Measurements from ENCODE around the gene TPGS1.
A peak's percentile ranks its signal among the peaks of the same experiment; 100 is the strongest.

TPGS1 gene

GRCh38 chr19:506404-507285, 652 bp upstream of the TPGS1 start:
- Histone ChIP-seq H3K9me3 (ENCODE audit: control insufficient read depth, low read length) (no peaks in the 10 kb centered on the region), H3K9ac (ENCODE audit: low read length) (peak overlapping the region; percentile 77), H3K36me3 (ENCODE audit: control insufficient read depth, insufficient read depth, low read length) (no peaks in the 10 kb centered on the region), H3K4me3 (ENCODE audit: low read length) (peak overlapping the region; percentile 60), H3K27me3 (ENCODE audit: control insufficient read depth, insufficient read depth, low read length) (no peaks in the 10 kb centered on the region), H3K4me1 (ENCODE audit: control insufficient read depth, insufficient read depth, low read length) (peaks cover 25% of the 10 kb centered on the region)

- Histone ChIP-seq H3K27me3 (ENCODE audit: control insufficient read depth, insufficient read depth, low read length) (peaks cover 4% of the 10 kb centered on the region), H3K9ac (ENCODE audit: low read length) (peak overlapping the region; percentile 77), H3K36me3 (ENCODE audit: control insufficient read depth, insufficient read depth, low read length) (no peaks in the 10 kb centered on the region), H3K4me1 (ENCODE audit: control insufficient read depth, insufficient read depth, low read length) (peaks cover 25% of the 10 kb centered on the region), H3K4me3 (ENCODE audit: low read length) (peak overlapping the region; percentile 60), H3K9me3 (ENCODE audit: control insufficient read depth, low read length) (no peaks in the 10 kb centered on the region)
Observed at GRCh38 chr19:508204-509150, 1.2 kb downstream of the TPGS1 start.

- no peak overlapping the region for H3K4me3 ChIP-seq (ENCODE audit: low read length)
- peaks cover 25% of the 10 kb centered on the region for H3K4me1 ChIP-seq (ENCODE audit: control insufficient read depth, insufficient read depth, low read length)
- H3K27me3 ChIP-seq (ENCODE audit: control insufficient read depth, insufficient read depth, low read length), result peaks cover 6% of the 10 kb centered on the region
- H3K9me3 ChIP-seq (ENCODE audit: control insufficient read depth, low read length), result no peaks in the 10 kb centered on the region
- H3K36me3 ChIP-seq (ENCODE audit: control insufficient read depth, insufficient read depth, low read length), result peaks cover 4% of the 10 kb centered on the region
- no peak overlapping the region for H3K9ac ChIP-seq (ENCODE audit: low read length)
Observed at GRCh38 chr19:510606-511100, 3.4 kb downstream of the TPGS1 start.

GRCh38 chr19:511101-511851, 4.0 kb downstream of the TPGS1 start:
- Histone ChIP-seq H3K9me3 (ENCODE audit: control insufficient read depth, low read length) (no peaks in the 10 kb centered on the region), H3K4me3 (ENCODE audit: low read length) (no peak overlapping the region), H3K36me3 (ENCODE audit: control insufficient read depth, insufficient read depth, low read length) (peaks cover 4% of the 10 kb centered on the region), H3K4me1 (ENCODE audit: control insufficient read depth, insufficient read depth, low read length) (peaks cover 24% of the 10 kb centered on the region), H3K27me3 (ENCODE audit: control insufficient read depth, insufficient read depth, low read length) (peaks cover 6% of the 10 kb centered on the region), H3K9ac (ENCODE audit: low read length) (no peak overlapping the region)

- no peaks in the 10 kb centered on the region for H3K9me3 ChIP-seq (ENCODE audit: control insufficient read depth, low read length)
Observed at GRCh38 chr19:512547-513365, 5.5 kb downstream of the TPGS1 start.

GRCh38 chr19:513368-514165, 6.3 kb downstream of the TPGS1 start:
- peaks cover 11% of the 10 kb centered on the region for H3K4me1 ChIP-seq (ENCODE audit: control insufficient read depth, insufficient read depth, low read length)
- no peak overlapping the region for H3K4me3 ChIP-seq (ENCODE audit: low read length)
- peaks cover 4% of the 10 kb centered on the region for H3K36me3 ChIP-seq (ENCODE audit: control insufficient read depth, insufficient read depth, low read length)
- H3K9me3 ChIP-seq (ENCODE audit: control insufficient read depth, low read length), result no peaks in the 10 kb centered on the region
- no peak overlapping the region for H3K9ac ChIP-seq (ENCODE audit: low read length)
- peaks cover 6% of the 10 kb centered on the region for H3K27me3 ChIP-seq (ENCODE audit: control insufficient read depth, insufficient read depth, low read length)

More at GRCh38 chr19:512547-513365, 5.5 kb downstream of the TPGS1 start:
- H3K4me3 ChIP-seq (ENCODE audit: low read length), result no peak overlapping the region
- H3K36me3 ChIP-seq (ENCODE audit: control insufficient read depth, insufficient read depth, low read length), result peaks cover 4% of the 10 kb centered on the region
- H3K27me3 ChIP-seq (ENCODE audit: control insufficient read depth, insufficient read depth, low read length), result peaks cover 6% of the 10 kb centered on the region
- no peak overlapping the region for H3K9ac ChIP-seq (ENCODE audit: low read length)
- peaks cover 19% of the 10 kb centered on the region for H3K4me1 ChIP-seq (ENCODE audit: control insufficient read depth, insufficient read depth, low read length)

- H3K36me3 ChIP-seq (ENCODE audit: control insufficient read depth, insufficient read depth, low read length), result peaks cover 4% of the 10 kb centered on the region
- peaks cover 6% of the 10 kb centered on the region for H3K27me3 ChIP-seq (ENCODE audit: control insufficient read depth, insufficient read depth, low read length)
- no peak overlapping the region for H3K9ac ChIP-seq (ENCODE audit: low read length)
- peaks cover 8% of the 10 kb centered on the region for H3K4me1 ChIP-seq (ENCODE audit: control insufficient read depth, insufficient read depth, low read length)
- no peak overlapping the region for H3K4me3 ChIP-seq (ENCODE audit: low read length)
- H3K9me3 ChIP-seq (ENCODE audit: control insufficient read depth, low read length), result no peaks in the 10 kb centered on the region
Observed at GRCh38 chr19:514166-514663, 6.9 kb downstream of the TPGS1 start.

- Histone ChIP-seq H3K9ac (ENCODE audit: low read length) (no peak overlapping the region), H3K4me3 (ENCODE audit: low read length) (no peak overlapping the region), H3K9me3 (ENCODE audit: control insufficient read depth, low read length) (no peaks in the 10 kb centered on the region), H3K36me3 (ENCODE audit: control insufficient read depth, insufficient read depth, low read length) (peaks cover 4% of the 10 kb centered on the region), H3K4me1 (ENCODE audit: control insufficient read depth, insufficient read depth, low read length) (no peaks in the 10 kb centered on the region), H3K27me3 (ENCODE audit: control insufficient read depth, insufficient read depth, low read length) (peaks cover 6% of the 10 kb centered on the region)
Observed at GRCh38 chr19:517721-518597, 10.7 kb downstream of the TPGS1 start.

GRCh38 chr19:518598-519231, 11.4 kb downstream of the TPGS1 start:
- H3K4me1 ChIP-seq (ENCODE audit: control insufficient read depth, insufficient read depth, low read length), result no peaks in the 10 kb centered on the region
- peaks cover 3% of the 10 kb centered on the region for H3K36me3 ChIP-seq (ENCODE audit: control insufficient read depth, insufficient read depth, low read length)
- no peak overlapping the region for H3K4me3 ChIP-seq (ENCODE audit: low read length)
- H3K9ac ChIP-seq (ENCODE audit: low read length), result no peak overlapping the region
- no peaks in the 10 kb centered on the region for H3K27me3 ChIP-seq (ENCODE audit: control insufficient read depth, insufficient read depth, low read length)
- no peaks in the 10 kb centered on the region for H3K9me3 ChIP-seq (ENCODE audit: control insufficient read depth, low read length)

Data from mucosa of stomach (tissue), 1 donor.